HG02763 (cell line): Measurements from ENCODE around the gene DHX34.

Experiments used
- ATAC-seq: cut with Tn5 transposase; IDR thresholded peaks from one replicate; pipeline ENCODE4 v1.9.1; 2021; ENCODE audit warnings: mild to moderate bottlenecking, moderate library complexity; ENCODE audit not compliant: unreplicated experiment

Gene DHX34

GRCh38 chr19:47414469-47414868 is 65.4 kb downstream of the DHX34 start:
- no peak for ATAC-seq

GRCh38 chr19:47415953-47416642 is 67.0 kb downstream of the DHX34 start:
- ATAC-seq = no peak

- no peak for ATAC-seq
Observed at GRCh38 chr19:47416643-47416985, 67.5 kb downstream of the DHX34 start.

GRCh38 chr19:47417107-47417745 is 68.1 kb downstream of the DHX34 start:
- ATAC-seq = no peak

- ATAC-seq = no peak
Observed at GRCh38 chr19:47417746-47418691, 68.9 kb downstream of the DHX34 start.

GRCh38 chr19:47418692-47419029 is 69.5 kb downstream of the DHX34 start:
- no peak for ATAC-seq

GRCh38 chr19:47419030-47419783 is 70.1 kb downstream of the DHX34 start, which contains the start of gene MEIS3:
Gene MEIS3 (minus strand): TSS chr19:47419527. CDS start chr19:47419081, 446 bp downstream.
- no peak for ATAC-seq

- ATAC-seq = no peak
Observed at GRCh38 chr19:47419789-47420188, 70.7 kb downstream of the DHX34 start.

- no peak for ATAC-seq
Observed at GRCh38 chr19:47421244-47421786, 72.2 kb downstream of the DHX34 start.

- ATAC-seq = no peak
Observed at GRCh38 chr19:47421844-47422395, 72.8 kb downstream of the DHX34 start.

GRCh38 chr19:47422417-47423163 is 73.5 kb downstream of the DHX34 start:
- ATAC-seq = no peak

- no peak for ATAC-seq
Observed at GRCh38 chr19:47423203-47423882, 74.2 kb downstream of the DHX34 start.

- no peak for ATAC-seq
Observed at GRCh38 chr19:47427241-47428176, 78.4 kb downstream of the DHX34 start.

- ATAC-seq = no peak
Observed at GRCh38 chr19:47428177-47428894, 79.2 kb downstream of the DHX34 start.

GRCh38 chr19:47429140-47429793 is 80.2 kb downstream of the DHX34 start:
- ATAC-seq = no peak

- no peak for ATAC-seq
Observed at GRCh38 chr19:47430041-47430802, 81.1 kb downstream of the DHX34 start.
